ENCODE data around the gene BAIAP3. TPM values are rescaled to one million over a fixed set of nuclear protein-coding genes. Genes with fewer than 3 reads are reported as not detected.

Gene BAIAP3
- total RNA-seq, 2 experiments from 2014 or later, result 0.83 to 1.6 TPM

DNA sequence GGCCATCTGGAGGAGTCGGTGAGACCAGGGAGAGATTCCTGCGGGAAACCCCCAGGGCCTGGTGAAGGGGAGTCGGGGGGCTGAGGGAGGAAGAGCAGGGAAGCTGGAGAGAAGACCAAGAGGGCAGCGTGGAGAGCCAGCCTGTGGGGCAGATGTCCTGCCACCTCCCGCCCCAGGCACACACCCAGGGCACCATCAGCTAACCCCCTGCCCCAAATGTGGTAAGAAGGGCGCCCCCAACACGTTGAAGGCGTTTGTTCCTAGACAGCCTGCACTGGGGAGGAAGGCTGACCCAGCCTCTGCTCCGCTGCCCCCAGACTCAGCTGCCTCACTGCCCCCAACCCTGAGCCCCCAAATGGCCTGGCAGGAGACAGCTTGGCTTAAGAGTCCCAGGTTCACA, 1.3 kb downstream of the BAIAP3 start:
- Mint-ChIP-seq H3K9me3 (no peaks in the 10 kb centered on the region), H3K27ac (no peak overlapping the region), H3K4me1 (peaks cover 17% of the 10 kb centered on the region), H3K27me3 (peaks cover 36% of the 10 kb centered on the region), H3K36me3 (ENCODE audit: low read depth) (no peaks in the 10 kb centered on the region), H3K4me3 (no peak overlapping the region)
- POLR2A ChIA-PET, result no interaction called here
- no peak for DNase-seq
- CTCF ChIA-PET, result interaction anchor here (1.2 kb wide), 1 partner anchor 24 kb away, joined by 3 read pairs; no protein-coding TSS in a partner anchor

DNA sequence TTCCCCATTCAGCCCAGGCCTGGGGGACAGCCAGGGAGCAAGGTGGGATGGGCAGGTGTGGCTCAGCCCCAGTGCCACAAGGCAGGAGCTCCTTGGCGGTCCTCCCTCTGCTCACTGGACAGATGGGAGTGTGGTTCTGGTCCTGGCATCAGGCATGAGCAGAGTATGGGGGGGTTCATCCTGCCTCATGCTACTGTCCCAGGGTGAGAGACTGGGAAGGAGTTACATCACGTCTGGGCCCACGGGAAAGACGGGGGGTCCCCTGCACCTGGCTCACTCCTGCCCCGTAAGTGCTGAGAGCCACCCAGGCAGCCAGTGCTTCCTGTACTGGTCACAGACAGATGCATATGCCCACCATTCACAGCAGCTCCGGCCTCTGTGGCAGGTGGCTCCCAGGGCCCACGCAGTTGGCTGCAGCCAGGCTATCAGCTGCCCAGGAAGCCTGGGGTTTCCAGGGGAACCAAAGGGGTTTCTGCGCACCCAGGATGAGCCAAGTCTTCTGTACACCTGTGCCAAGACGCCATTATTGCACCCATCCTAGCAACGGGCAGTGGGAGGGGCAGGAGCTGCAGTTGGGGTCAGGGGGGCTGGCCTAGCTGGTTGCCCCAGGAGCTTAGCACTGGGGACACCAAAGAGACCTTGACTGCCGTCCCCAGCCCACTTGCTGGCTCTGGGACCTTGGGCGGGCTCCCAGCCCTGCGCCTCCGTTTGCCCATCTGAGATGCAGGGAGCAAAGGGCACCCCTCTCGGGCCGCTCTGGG, 1.9 kb downstream of the BAIAP3 start:
- Mint-ChIP-seq H3K4me1 (peaks cover 17% of the 10 kb centered on the region), H3K27ac (no peak overlapping the region), H3K36me3 (ENCODE audit: low read depth) (no peaks in the 10 kb centered on the region), H3K9me3 (no peaks in the 10 kb centered on the region), H3K4me3 (no peak overlapping the region), H3K27me3 (peaks cover 36% of the 10 kb centered on the region)
- no peak for DNase-seq
- CTCF ChIA-PET, result interaction anchor here (0.6 to 1.2 kb wide), 3 partner anchors 16 to 38 kb away, joined by 3 read pairs; partner anchors contain the start of genes GNPTG and TSR3
- POLR2A ChIA-PET, result no interaction called here

DNA sequence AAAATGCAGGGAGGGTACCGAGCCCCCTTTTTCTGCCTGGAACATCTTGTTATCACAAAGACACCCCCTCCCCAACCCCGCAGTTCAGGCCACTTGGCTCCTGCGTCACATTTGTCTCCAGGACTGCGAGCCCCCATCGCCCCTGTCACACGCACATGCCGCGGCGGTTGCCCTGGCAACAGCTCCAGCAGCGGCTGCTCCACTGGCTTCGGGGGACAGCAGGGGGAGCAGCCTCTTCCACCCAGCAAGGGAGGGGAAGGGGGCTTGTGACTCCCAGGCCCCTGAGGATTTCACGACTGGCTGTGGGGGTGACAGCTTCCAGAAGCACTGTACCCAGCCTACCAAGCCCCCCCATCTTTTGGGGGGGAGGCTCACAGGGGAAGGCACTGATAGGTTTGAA, 2.6 kb downstream of the BAIAP3 start:
- Mint-ChIP-seq H3K4me3 (no peak overlapping the region), H3K36me3 (ENCODE audit: low read depth) (no peaks in the 10 kb centered on the region), H3K27ac (no peak overlapping the region), H3K9me3 (no peaks in the 10 kb centered on the region), H3K4me1 (peaks cover 17% of the 10 kb centered on the region), H3K27me3 (peaks cover 36% of the 10 kb centered on the region)
- no peak for DNase-seq
- CTCF ChIA-PET, result interaction anchor here (0.9 kb wide), 1 partner anchor 15 kb away, joined by 3 read pairs; the partner anchor contains the start of genes GNPTG and TSR3
- POLR2A ChIA-PET, result no interaction called here

DNA sequence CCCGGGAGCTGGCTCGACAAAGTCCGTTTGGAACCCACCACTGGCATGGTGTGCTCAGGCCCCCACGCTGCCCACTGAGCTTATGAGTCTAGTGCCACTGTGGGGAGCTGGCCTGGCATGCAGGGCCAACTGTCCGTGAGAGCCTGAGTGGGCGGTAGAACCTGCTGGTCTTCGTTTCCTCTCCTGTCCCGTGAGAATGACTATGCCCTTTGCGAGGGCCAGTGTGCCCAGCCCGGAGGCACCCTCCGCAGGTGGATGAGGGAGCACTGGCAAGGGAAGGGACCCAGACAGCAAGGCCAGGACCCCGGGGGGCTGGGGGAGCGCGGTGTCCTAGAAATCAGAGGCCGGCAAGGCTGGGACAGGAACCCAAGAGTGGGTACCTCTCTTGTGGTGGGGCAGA, 3.2 kb downstream of the BAIAP3 start:
- POLR2A ChIA-PET, result no interaction called here
- peaks cover 34% of the 10 kb centered on the region for H3K27me3 Mint-ChIP-seq
- DNase-seq, result no peak
- peaks cover 12% of the 10 kb centered on the region for H3K4me1 Mint-ChIP-seq
- no peaks in the 10 kb centered on the region for H3K9me3 Mint-ChIP-seq
- no peak overlapping the region for H3K27ac Mint-ChIP-seq
- no peak overlapping the region for H3K4me3 Mint-ChIP-seq
- CTCF ChIA-PET, result no interaction called here
- no peaks in the 10 kb centered on the region for H3K36me3 Mint-ChIP-seq (ENCODE audit: low read depth)

DNA sequence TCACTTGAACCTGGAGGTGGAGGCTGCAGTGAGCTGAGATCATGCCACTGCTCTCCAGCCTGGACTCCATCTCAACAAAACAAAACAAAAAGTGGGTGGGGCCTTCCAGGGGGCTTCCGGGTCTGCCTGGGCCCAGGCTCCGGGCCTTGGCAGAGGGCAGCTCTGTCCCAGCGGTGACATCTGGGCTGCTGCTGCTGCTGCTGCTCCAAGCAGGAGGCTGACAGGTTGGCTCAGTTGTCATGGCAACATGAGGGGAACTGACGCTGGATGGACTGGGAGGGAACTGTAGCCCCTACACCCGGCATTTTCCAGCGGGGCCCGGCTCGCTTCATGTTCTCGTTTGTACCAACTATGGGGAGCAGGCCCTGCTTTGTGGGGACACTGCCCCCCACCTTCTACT, 4.0 kb downstream of the BAIAP3 start:
- H3K27me3 Mint-ChIP-seq, result peaks cover 25% of the 10 kb centered on the region
- no peaks in the 10 kb centered on the region for H3K9me3 Mint-ChIP-seq
- H3K4me3 Mint-ChIP-seq, result no peak overlapping the region
- H3K4me1 Mint-ChIP-seq, result peaks cover 9% of the 10 kb centered on the region
- no peak overlapping the region for H3K27ac Mint-ChIP-seq
- ChIA-PET CTCF (interaction anchor here (1.2 kb wide), 1 partner anchor 13 kb away, joined by 3 read pairs; no protein-coding TSS in a partner anchor), POLR2A (no interaction called here)
- no peaks in the 10 kb centered on the region for H3K36me3 Mint-ChIP-seq (ENCODE audit: low read depth)
- no peak for DNase-seq

DNA sequence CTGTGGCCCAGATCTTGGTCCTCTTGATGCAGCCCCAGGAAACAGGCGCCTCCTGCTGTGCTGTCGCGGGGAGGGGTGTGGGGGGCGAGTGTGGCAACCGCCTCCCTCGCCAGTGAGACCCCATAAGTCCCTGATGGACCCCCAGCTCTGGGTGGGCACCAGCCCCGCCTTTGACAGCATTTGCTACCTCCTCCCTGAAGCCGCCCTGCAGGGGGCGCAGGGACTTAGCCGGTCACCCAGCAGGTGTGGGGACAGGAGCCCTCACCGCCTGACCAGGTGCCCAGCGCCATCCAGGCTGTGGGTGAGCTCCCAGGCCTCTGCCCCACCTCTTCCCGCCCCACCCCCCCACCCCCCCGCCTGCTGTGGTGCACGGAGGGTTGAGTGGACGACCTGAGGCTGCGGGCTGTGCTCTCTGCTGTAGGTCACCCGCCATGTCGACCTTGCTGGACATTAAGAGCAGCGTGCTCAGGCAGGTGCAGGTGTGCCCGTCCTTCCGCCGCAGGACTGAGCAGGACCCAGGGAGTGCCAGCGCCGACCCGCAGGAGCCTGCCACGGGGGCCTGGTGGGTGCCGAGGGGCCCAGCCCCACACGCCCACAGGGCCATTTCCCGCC, 4.8 kb downstream of the BAIAP3 start:
- Mint-ChIP-seq H3K27me3 (peaks cover 22% of the 10 kb centered on the region), H3K27ac (no peak overlapping the region), H3K4me3 (no peak overlapping the region), H3K9me3 (no peaks in the 10 kb centered on the region), H3K4me1 (peaks cover 14% of the 10 kb centered on the region), H3K36me3 (ENCODE audit: low read depth) (no peaks in the 10 kb centered on the region)
- ChIA-PET CTCF (interaction anchor here (1.2 kb wide), 1 partner anchor 12 kb away, joined by 3 read pairs; no protein-coding TSS in a partner anchor), POLR2A (no interaction called here)
- DNase-seq, result no peak

DNA sequence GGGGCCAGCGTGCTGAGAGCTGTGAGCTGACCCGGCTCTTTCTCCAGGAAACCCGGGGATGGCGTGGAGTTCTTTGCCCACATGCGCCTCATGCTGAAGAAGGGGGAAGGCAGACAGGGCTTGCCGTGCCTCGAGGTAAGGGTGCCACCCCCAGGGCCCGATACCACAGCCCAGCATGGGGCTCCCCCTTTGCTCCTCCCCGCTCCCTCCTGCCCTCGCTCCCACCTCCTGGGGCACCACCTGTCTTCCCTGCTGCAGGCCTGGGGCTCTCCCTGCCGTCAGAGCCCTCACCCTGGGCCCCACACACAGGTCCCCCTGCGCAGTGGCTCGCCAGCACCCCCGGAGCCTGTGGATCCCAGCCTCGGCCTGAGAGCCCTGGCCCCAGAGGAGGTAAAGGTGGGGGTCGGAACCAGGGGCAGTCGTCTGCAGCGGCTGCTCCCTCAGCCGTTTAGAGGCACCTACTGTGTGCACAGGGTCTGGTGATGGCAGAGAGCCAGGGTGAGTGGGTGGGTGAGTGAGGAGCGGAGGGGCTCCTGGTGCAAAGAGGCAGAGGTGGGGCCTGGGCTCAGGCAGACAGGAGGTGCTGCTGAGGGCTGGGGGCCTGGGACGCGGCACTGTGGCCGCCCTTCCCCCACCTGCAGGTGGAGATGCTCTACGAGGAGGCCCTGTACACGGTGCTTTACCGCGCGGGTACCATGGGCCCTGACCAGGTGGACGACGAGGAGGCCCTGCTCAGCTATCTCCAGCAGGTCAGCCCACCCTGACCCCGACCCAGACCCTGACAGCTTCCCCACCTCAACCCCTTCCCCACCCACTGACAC, 5.6 kb downstream of the BAIAP3 start:
- H3K4me1 Mint-ChIP-seq, result peaks cover 17% of the 10 kb centered on the region
- H3K27me3 Mint-ChIP-seq, result peaks cover 22% of the 10 kb centered on the region
- no peak for DNase-seq
- H3K36me3 Mint-ChIP-seq (ENCODE audit: low read depth), result no peaks in the 10 kb centered on the region
- no peak overlapping the region for H3K4me3 Mint-ChIP-seq
- H3K27ac Mint-ChIP-seq, result no peak overlapping the region
- POLR2A ChIA-PET, result no interaction called here
- H3K9me3 Mint-ChIP-seq, result no peaks in the 10 kb centered on the region
- CTCF ChIA-PET, result no interaction called here

DNA sequence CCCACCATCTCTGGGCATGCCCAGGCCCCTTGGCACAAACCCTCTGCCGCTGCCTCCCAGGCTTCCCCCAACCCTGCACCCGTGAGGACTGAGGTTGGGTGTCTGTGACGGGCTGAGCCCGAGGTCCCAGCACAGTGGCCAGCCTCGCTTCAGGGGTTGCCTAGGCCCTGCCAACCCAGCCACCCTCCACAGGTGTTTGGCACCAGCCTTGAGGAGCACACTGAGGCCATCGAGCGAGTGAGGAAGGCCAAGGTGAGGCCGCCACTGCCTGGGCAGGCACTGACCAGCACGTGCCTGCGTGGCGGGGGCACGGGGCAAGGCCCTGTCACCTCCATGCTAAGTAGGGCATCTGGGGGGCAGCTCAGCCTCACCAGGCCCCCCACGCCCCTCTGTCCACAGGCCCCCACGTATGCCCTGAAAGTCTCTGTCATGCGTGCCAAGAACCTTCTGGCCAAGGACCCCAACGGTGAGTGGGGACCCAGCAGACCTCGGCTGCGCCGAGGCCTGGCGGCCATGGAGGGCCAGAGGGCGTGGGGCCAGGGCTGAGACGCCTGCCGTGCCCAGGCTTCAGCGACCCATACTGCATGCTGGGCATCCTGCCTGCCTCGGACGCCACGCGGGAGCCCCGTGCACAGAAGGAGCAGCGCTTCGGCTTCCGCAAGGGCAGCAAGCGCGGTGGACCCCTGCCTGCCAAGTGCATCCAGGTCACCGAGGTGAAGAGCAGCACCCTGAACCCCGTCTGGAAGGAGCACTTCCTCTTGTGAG, 7.5 kb downstream of the BAIAP3 start:
- H3K36me3 Mint-ChIP-seq (ENCODE audit: low read depth), result no peaks in the 10 kb centered on the region
- no peaks in the 10 kb centered on the region for H3K9me3 Mint-ChIP-seq
- H3K4me1 Mint-ChIP-seq, result peaks cover 17% of the 10 kb centered on the region
- H3K27ac Mint-ChIP-seq, result no peak overlapping the region
- H3K27me3 Mint-ChIP-seq, result peaks cover 6% of the 10 kb centered on the region
- no peak for DNase-seq
- no peak overlapping the region for H3K4me3 Mint-ChIP-seq
- POLR2A ChIA-PET, result no interaction called here
- CTCF ChIA-PET, result interaction anchor here (1.1 kb wide), 1 partner anchor 28 kb away, joined by 5 read pairs; no protein-coding TSS in a partner anchor

DNA sequence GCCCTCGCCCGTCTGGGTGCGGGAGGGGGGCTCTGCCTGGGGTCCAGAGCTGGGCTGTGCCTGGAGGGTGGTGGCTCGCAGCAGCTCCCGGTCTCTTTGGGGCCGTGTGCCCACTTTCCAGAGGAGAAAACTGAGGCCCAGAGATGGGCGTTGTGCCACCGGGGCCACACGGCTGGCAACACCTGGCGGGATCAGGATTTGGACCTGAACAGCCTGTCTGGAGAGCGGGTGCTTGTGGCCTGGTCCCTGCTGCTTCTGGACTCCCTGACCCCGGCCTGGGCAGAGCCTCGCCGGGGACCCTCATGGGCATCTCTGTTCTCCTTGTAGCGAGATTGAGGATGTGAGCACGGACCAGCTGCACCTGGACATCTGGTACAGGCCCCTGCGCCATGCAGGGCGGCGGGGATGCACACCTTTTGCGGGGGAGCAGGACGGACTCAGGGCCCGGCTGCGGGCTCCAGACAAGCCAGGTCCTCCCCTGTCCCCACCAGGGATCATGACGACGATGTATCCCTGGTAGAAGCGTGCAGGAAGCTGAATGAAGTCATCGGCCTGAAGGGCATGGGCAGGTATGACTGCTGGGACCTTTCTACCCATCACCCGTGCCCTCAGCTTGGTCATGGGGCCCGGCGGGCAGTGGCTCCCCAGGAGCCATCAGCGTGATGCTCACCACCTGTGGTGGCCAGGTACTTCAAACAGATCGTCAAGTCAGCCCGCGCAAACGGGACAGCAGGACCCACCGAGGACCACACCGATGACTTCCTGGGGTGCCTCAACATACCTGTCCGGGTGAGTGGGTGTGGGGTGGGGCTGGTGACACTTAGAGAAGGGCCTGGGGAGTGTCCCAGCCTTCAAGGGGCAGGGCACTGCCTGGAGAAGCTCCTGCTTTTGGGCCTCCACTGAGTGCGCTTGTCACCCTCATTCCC, 8.3 kb downstream of the BAIAP3 start:
- POLR2A ChIA-PET, result no interaction called here
- Mint-ChIP-seq H3K9me3 (no peaks in the 10 kb centered on the region), H3K27me3 (no peaks in the 10 kb centered on the region), H3K4me1 (peaks cover 17% of the 10 kb centered on the region), H3K27ac (peak overlapping the region; percentile 74), H3K36me3 (ENCODE audit: low read depth) (no peaks in the 10 kb centered on the region), H3K4me3 (peak overlapping the region; percentile 67)
- CTCF ChIA-PET, result interaction anchor here (0.9 to 1.1 kb wide), 2 partner anchors 22 to 27 kb away, joined by 3 to 5 read pairs; no protein-coding TSS in a partner anchor
- no peak for DNase-seq

DNA sequence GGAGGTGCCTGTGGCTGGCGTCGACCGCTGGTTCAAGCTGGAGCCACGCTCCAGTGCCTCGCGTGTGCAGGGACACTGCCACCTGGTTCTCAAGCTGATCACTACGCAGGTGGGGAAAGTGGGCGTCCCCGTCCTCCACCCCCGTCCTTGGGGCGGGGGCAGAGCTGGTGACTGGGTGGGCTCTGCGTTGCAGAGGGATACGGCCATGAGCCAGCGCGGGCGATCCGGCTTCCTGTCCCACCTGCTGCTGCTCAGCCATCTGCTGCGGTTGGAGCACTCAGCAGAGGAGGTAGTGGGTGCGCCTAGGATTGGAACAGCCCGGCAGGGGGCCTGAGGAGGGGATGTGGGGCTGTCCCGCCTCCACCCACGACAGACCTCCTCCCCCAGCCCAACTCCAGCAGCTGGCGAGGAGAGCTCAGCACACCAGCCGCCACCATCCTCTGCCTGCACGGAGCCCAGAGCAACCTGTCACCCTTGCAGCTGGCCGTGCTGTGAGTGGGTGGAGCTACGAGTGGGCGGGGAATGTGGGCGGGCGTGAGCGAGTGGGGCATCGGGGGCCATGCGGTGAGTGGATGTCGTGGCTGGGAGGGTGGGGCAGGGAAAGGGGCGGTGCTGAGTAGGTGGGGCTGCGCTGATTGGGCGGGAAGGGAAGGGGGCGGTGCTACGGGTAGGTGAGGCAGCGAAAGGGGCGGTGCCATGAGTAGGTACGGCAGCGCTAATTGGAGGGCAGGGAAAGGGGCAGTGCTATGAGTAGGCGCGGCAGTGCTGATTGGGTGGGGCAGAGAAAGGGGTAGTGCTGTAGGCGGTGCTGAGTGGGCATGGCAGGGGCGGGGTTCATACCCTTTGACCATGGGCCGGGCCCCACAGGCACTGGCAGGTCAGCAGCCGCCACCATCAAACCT, 9.3 kb downstream of the BAIAP3 start:
- H3K9me3 Mint-ChIP-seq, result no peaks in the 10 kb centered on the region
- peak overlapping the region; percentile 74 for H3K27ac Mint-ChIP-seq
- H3K4me1 Mint-ChIP-seq, result peaks cover 17% of the 10 kb centered on the region
- CTCF ChIA-PET, result interaction anchor here (0.5 to 1.3 kb wide), 4 partner anchors 13 to 25 kb away, joined by 3 to 4 read pairs (median 3); no protein-coding TSS in a partner anchor
- peak overlapping the region; percentile 67 for H3K4me3 Mint-ChIP-seq
- no peaks in the 10 kb centered on the region for H3K27me3 Mint-ChIP-seq
- no peaks in the 10 kb centered on the region for H3K36me3 Mint-ChIP-seq (ENCODE audit: low read depth)
- DNase-seq, result peak; percentile 98
- POLR2A ChIA-PET, result no interaction called here

Measured in activated CD4-positive, alpha-beta T cell treated with anti-CD3 and anti-CD28 coated beads, Interleukin-2, amount 10 ng/mL, durations not matched to agents 7 days and 5 days (primary cell).